Measurements from ENCODE around the gene TRAF3IP3.

TRAF3IP3 gene

GRCh38 chr1:209813902-209814301 is 58.0 kb downstream of the TRAF3IP3 start:
- CTCF ChIA-PET, result interaction anchor here (0.9 to 12.6 kb wide), 6 partner anchors 9 to 19 kb away, joined by 3 to 190 read pairs (median 3); partner anchors contain the start of gene UTP25
- no peak for DNase-seq (ENCODE audit: extremely low spot score)

GRCh38 chr1:209815490-209815889 is 59.6 kb downstream of the TRAF3IP3 start:
- TF ChIP-seq CTCF (IDR thresholded peaks at IDR 0.05; ENCODE audit: control extremely low read depth, extremely low read depth, low read depth, missing control alignments), result no peak
- CTCF ChIA-PET, result interaction anchor here (1.7 to 12.6 kb wide), 3 partner anchors 9 to 14 kb away, joined by 6 to 190 read pairs (median 16); partner anchors contain the start of genes IRF6 and UTP25

More at GRCh38 chr1:209813902-209814301, 58.0 kb downstream of the TRAF3IP3 start:
- no peak for TF ChIP-seq CTCF (IDR thresholded peaks at IDR 0.05; ENCODE audit: control extremely low read depth, extremely low read depth, low read depth, missing control alignments)
- POLR2A ChIA-PET, result no interaction called here

GRCh38 chr1:209815931-209816341 is 60.1 kb downstream of the TRAF3IP3 start:
- no peak for DNase-seq (ENCODE audit: extremely low spot score)
- no peak for TF ChIP-seq CTCF (IDR thresholded peaks at IDR 0.05; ENCODE audit: control extremely low read depth, extremely low read depth, low read depth, missing control alignments)
- POLR2A ChIA-PET, result no interaction called here
- CTCF ChIA-PET, result interaction anchor here (1.7 to 12.6 kb wide), 3 partner anchors 9 to 15 kb away, joined by 6 to 190 read pairs (median 16); partner anchors contain the start of genes IRF6 and UTP25

More at GRCh38 chr1:209815490-209815889, 59.6 kb downstream of the TRAF3IP3 start:
- POLR2A ChIA-PET, result no interaction called here
- DNase-seq (ENCODE audit: extremely low spot score), result no peak

- no peak for DNase-seq (ENCODE audit: extremely low spot score)
- POLR2A ChIA-PET, result no interaction called here
- no peak for TF ChIP-seq CTCF (IDR thresholded peaks at IDR 0.05; ENCODE audit: control extremely low read depth, extremely low read depth, low read depth, missing control alignments)
- CTCF ChIA-PET, result interaction anchor here (0.8 to 1.8 kb wide), 2 partner anchors 9 to 11 kb away, joined by 3 to 7 read pairs; partner anchors contain the start of gene UTP25
Measured at GRCh38 chr1:209816923-209817322, 61.1 kb downstream of the TRAF3IP3 start.

GRCh38 chr1:209817691-209818090 is 61.8 kb downstream of the TRAF3IP3 start:
- TF ChIP-seq CTCF (IDR thresholded peaks at IDR 0.05; ENCODE audit: control extremely low read depth, extremely low read depth, low read depth, missing control alignments), result no peak
- ChIA-PET POLR2A (no interaction called here), CTCF (interaction anchor here (0.8 to 1.8 kb wide), 2 partner anchors 9 to 10 kb away, joined by 3 to 7 read pairs; partner anchors contain the start of gene UTP25)
- DNase-seq (ENCODE audit: extremely low spot score), result no peak

GRCh38 chr1:209819058-209819457 is 63.2 kb downstream of the TRAF3IP3 start:
- TF ChIP-seq CTCF (IDR thresholded peaks at IDR 0.05; ENCODE audit: control extremely low read depth, extremely low read depth, low read depth, missing control alignments), result no peak
- DNase-seq (ENCODE audit: extremely low spot score), result no peak
- CTCF ChIA-PET, result interaction anchor here (1.7 kb wide), 1 partner anchor 9 kb away, joined by 5 read pairs; no protein-coding TSS in a partner anchor
- POLR2A ChIA-PET, result no interaction called here

Measured in GM10248 (cell line).